Keratinocyte (primary cell): ENCODE data around the gene GPNMB. TPM values are rescaled to one million over a fixed set of nuclear protein-coding genes. Genes with fewer than 3 reads are reported as not detected.

Experiments used
- DNase-seq: peaks from one replicate; pipeline ENCODE4 v3.0.0-alpha.2; 2011; ENCODE audit warnings: low read depth, missing footprints, low spot score
- FAIRE-seq: peaks from 2 replicates; lab custom pipeline; 2011; peaks lifted over from hg19 to GRCh38; lab: Jason Lieb, UNC
- H2AFZ ChIP-seq: 2 replicates; pipeline ENCODE4 v1.6.0; 2012; ENCODE audit warnings: low read length, control low read depth, inconsistent platforms; ENCODE audit not compliant: control insufficient read depth
- H3K27ac ChIP-seq: 2 replicates; pipeline ENCODE4 v1.5.1; 2011; ENCODE audit warnings: low read length; ENCODE audit not compliant: control insufficient read depth, insufficient read depth
- H3K27me3 ChIP-seq: 3 replicates; pipeline ENCODE4 v1.6.0; 2011; ENCODE audit warnings: low read length; ENCODE audit not compliant: control insufficient read depth, insufficient read depth; ENCODE audit errors: extremely low read depth
- H3K36me3 ChIP-seq, 2 experiments: 2 replicates in 1 of 2; 3 replicates in 1 of 2; pipeline ENCODE4 v1.5.1; 2011; ENCODE audit warnings: low read length in 2 of 2, mild to moderate bottlenecking in 1 of 2; ENCODE audit not compliant: control insufficient read depth in 2 of 2, insufficient read depth in 2 of 2; ENCODE audit errors: extremely low read depth in 1 of 2
- H3K4me1 ChIP-seq: 3 replicates; pipeline ENCODE4 v1.5.1; 2011; ENCODE audit warnings: low read length; ENCODE audit not compliant: control insufficient read depth, insufficient read depth; ENCODE audit errors: extremely low read depth
- H3K4me2 ChIP-seq: 3 replicates; pipeline ENCODE4 v1.6.0; 2011; ENCODE audit warnings: low read depth, low read length; ENCODE audit not compliant: control insufficient read depth, insufficient read depth; ENCODE audit errors: extremely low read depth
- H3K4me3 ChIP-seq, 3 experiments: fragments of 200-600 bp in 1 of 3; sonication (generic) in 1 of 3; 2 replicates in 2 of 3; 3 replicates in 1 of 3; pipeline ENCODE4 v1.5.1; 2011 to 2016; ENCODE audit warnings: low read length in 3 of 3, mild to moderate bottlenecking in 3 of 3, control low read depth in 2 of 3, inconsistent platforms in 1 of 3, low read depth in 1 of 3, mixed read lengths in 1 of 3, mixed run types in 1 of 3, moderate library complexity in 1 of 3; ENCODE audit not compliant: control insufficient read depth in 2 of 3, insufficient read depth in 2 of 3; ENCODE audit errors: extremely low read depth in 1 of 3
- H3K79me2 ChIP-seq: 2 replicates; pipeline ENCODE4 v1.6.0; 2012; ENCODE audit warnings: low read length; ENCODE audit not compliant: control insufficient read depth, insufficient read depth
- H3K9ac ChIP-seq: 3 replicates; pipeline ENCODE4 v1.6.0; 2011; ENCODE audit warnings: low read length; ENCODE audit not compliant: control insufficient read depth, insufficient read depth; ENCODE audit errors: extremely low read depth
- H3K9me1 ChIP-seq: 3 replicates; pipeline ENCODE4 v1.6.0; 2011; ENCODE audit warnings: low read length; ENCODE audit not compliant: control insufficient read depth, insufficient read depth; ENCODE audit errors: extremely low read depth
- H3K9me3 ChIP-seq: 2 replicates; pipeline ENCODE4 v1.5.1; 2012; ENCODE audit warnings: low read depth, low read length; ENCODE audit not compliant: control insufficient read depth
- H4K20me1 ChIP-seq: 3 replicates; pipeline ENCODE4 v1.6.0; 2011; ENCODE audit warnings: low read length; ENCODE audit not compliant: control insufficient read depth, insufficient read depth; ENCODE audit errors: extremely low read depth
- CTCF ChIP-seq, 3 experiments: IDR thresholded peaks in 1 of 3; conservative IDR thresholded peaks in 1 of 3; optimal IDR thresholded peaks in 1 of 3; 2 replicates in 2 of 3; 3 replicates in 1 of 3; pipeline versions ENCODE3 to v1.5.1; 2011; ENCODE audit warnings: low read length in 3 of 3, mild to moderate bottlenecking in 3 of 3, moderate library complexity in 2 of 3, control low read depth in 1 of 3, inconsistent platforms in 1 of 3; ENCODE audit not compliant: insufficient read depth in 2 of 3; ENCODE audit errors: extremely low read depth in 1 of 3
- EZH2 ChIP-seq: IDR thresholded peaks from one replicate; pipeline ENCODE4 v1.6.1; 2012; ENCODE audit warnings: inconsistent platforms, mild to moderate bottlenecking, low read length, moderate library complexity
- dilution Hi-C: fragments of 300-500 bp; cut with MboI; formaldehyde crosslinking; loops from one replicate; pipeline ENCODE4 v1.7.0; 2020; ENCODE audit warnings: low sequenced_read_pairs; ENCODE audit not compliant: extremely low pct_ligation_motif_present
- polyA plus RNA-seq, 5 experiments: library from polyadenylated mRNA; depleted of rRNA in 3 of 5; stranded (reverse) in 3 of 5; stranded (forward) in 1 of 5; unstranded in 1 of 5; fragments of >200 nt; gene quantifications; 1 replicate in 1 of 5; 2 replicates in 3 of 5; 3 replicates in 1 of 5; pipeline versions ENCODE4 v1.2.1 to v1.2.3, GENCODE V29; 2011 to 2012; ENCODE audit warnings: missing spikeins in 2 of 5, low read depth in 1 of 5, low replicate concordance in 1 of 5

Gene GPNMB
- polyA plus RNA-seq, 1 donor (not counting 4 experiments of a cell fraction or from before 2014, with no cell fraction given) = 142 TPM

GRCh38 chr7:23212395-23212794, 34.2 kb upstream of the GPNMB start:
- Histone ChIP-seq H3K27ac (no peak overlapping the region), H3K9me3 (no peaks in the 10 kb centered on the region), H3K4me3 (no peak overlapping the region), H3K36me3 (no peaks in the 10 kb centered on the region), H3K79me2 (no peaks in the 10 kb centered on the region), H3K27me3 (no peaks in the 10 kb centered on the region), H3K4me1 (peaks cover 9% of the 10 kb centered on the region), H3K9ac (no peak overlapping the region), H4K20me1 (no peaks in the 10 kb centered on the region), H3K9me1 (no peaks in the 10 kb centered on the region), H2AFZ (no peak overlapping the region), H3K4me2 (no peak overlapping the region)
- FAIRE-seq (no peak), DNase-seq (no peak)
- TF ChIP-seq CTCF (optimal IDR thresholded peaks at IDR 0.05 in 1 of 3, IDR thresholded peaks at IDR 0.05 in 1 of 3, conservative IDR thresholded peaks at IDR 0.05 in 1 of 3; ENCODE audit: extremely low read depth in 1 of 3, insufficient read depth in 2 of 3, low read length in 3 of 3) (no peak), EZH2 (no peak)
- dilution Hi-C loops = no loop called here

GRCh38 chr7:23212841-23213240, 33.7 kb upstream of the GPNMB start:
- Histone ChIP-seq H3K9ac (no peak overlapping the region), H3K9me1 (no peaks in the 10 kb centered on the region), H3K9me3 (no peaks in the 10 kb centered on the region), H2AFZ (no peak overlapping the region), H3K4me3 (no peak overlapping the region), H3K36me3 (no peaks in the 10 kb centered on the region), H3K4me2 (no peak overlapping the region), H3K27ac (no peak overlapping the region), H3K4me1 (peaks cover 5% of the 10 kb centered on the region), H3K79me2 (no peaks in the 10 kb centered on the region), H4K20me1 (no peaks in the 10 kb centered on the region), H3K27me3 (no peaks in the 10 kb centered on the region)
- DNase-seq = no peak
- dilution Hi-C loops = no loop called here
- no peak for FAIRE-seq
- no peak for TF ChIP-seq EZH2
- no peak for TF ChIP-seq CTCF (optimal IDR thresholded peaks at IDR 0.05 in 1 of 3, IDR thresholded peaks at IDR 0.05 in 1 of 3, conservative IDR thresholded peaks at IDR 0.05 in 1 of 3; ENCODE audit: extremely low read depth in 1 of 3, insufficient read depth in 2 of 3, low read length in 3 of 3)
